Panc1 (cell line): Measurements from ENCODE around the gene ERC2. TPM values are rescaled to one million over a fixed set of nuclear protein-coding genes. Genes with fewer than 3 reads are reported as not detected.

Source experiments
- ATAC-seq: fragments of 200-7000 bp; cut with Tn5 transposase; 2 replicates; pipeline ENCODE4 v1.9.1; 2020; ENCODE audit warnings: mild to moderate bottlenecking, moderate library complexity
- BruUV-seq: library from RNA; stranded (reverse); fragments of 400-500 nt; replicated peaks from 2 replicates; lab custom pipeline; 2021; lab: Mats Ljungman, UMichigan
- CTCF ChIA-PET: fragments of 300-600 bp; sonication (Branson Sonifier 250); formaldehyde crosslinking; loops from one replicate; lab custom pipeline; 2022; ENCODE audit warnings: antibody characterized with exemption; lab: Charles Lee
- POLR2A ChIA-PET: fragments of 300-600 bp; sonication (Branson Sonifier 250); formaldehyde crosslinking; loops from one replicate; lab custom pipeline; 2022; ENCODE audit warnings: antibody characterized with exemption; lab: Charles Lee
- DNase-seq: peaks from one replicate; pipeline ENCODE4 v3.0.0-alpha.2; 2010; ENCODE audit warnings: low read depth, low spot score
- H3K27ac ChIP-seq: 2 replicates; pipeline ENCODE4 v1.5.1; 2011; ENCODE audit warnings: mild to moderate bottlenecking, low read length, inconsistent platforms
- H3K27me3 ChIP-seq: fragments of 200-500 bp; sonication (Bioruptor generic); 2 replicates; pipeline ENCODE4 v1.6.0; 2014; ENCODE audit warnings: low read length, inconsistent platforms; ENCODE audit not compliant: control insufficient read depth, insufficient read depth
- H3K36me3 ChIP-seq: fragments of 200-500 bp; sonication (Bioruptor generic); 2 replicates; pipeline ENCODE4 v1.5.1; 2014; ENCODE audit warnings: inconsistent platforms, mild to moderate bottlenecking, low read length, moderate library complexity; ENCODE audit not compliant: control insufficient read depth, insufficient read depth
- H3K4me1 ChIP-seq: 2 replicates; pipeline ENCODE4 v1.5.1; 2011; ENCODE audit warnings: inconsistent platforms, mild to moderate bottlenecking, low read length, moderate library complexity; ENCODE audit not compliant: control insufficient read depth, insufficient read depth
- H3K4me3 ChIP-seq, 2 experiments: 2 replicates each; pipeline ENCODE4 v1.5.1; 2011 to 2012; ENCODE audit warnings: low read depth in 2 of 2, low read length in 2 of 2, mild to moderate bottlenecking in 2 of 2, inconsistent platforms in 1 of 2, moderate library complexity in 1 of 2
- H3K9me3 ChIP-seq: fragments of 200-500 bp; sonication (Bioruptor generic); 2 replicates; pipeline ENCODE4 v1.5.1; 2014; ENCODE audit warnings: low read depth, mild to moderate bottlenecking, inconsistent platforms, low read length, moderate library complexity; ENCODE audit not compliant: control insufficient read depth, insufficient read depth
- POLR2AphosphoS5 ChIP-seq: IDR thresholded peaks from 2 replicates; pipeline ENCODE4 v1.6.1; 2012; ENCODE audit warnings: mild to moderate bottlenecking, low read depth, low read length, moderate library complexity
- SIN3A ChIP-seq: IDR thresholded peaks from 2 replicates; pipeline ENCODE4 v1.6.1; 2012; ENCODE audit warnings: low read depth, mild to moderate bottlenecking, low read length, moderate library complexity, borderline replicate concordance; ENCODE audit not compliant: insufficient read depth
- TCF7L2 ChIP-seq: IDR thresholded peaks from 2 replicates; pipeline ENCODE4 v1.6.1; 2011; ENCODE audit warnings: mild to moderate bottlenecking, low read depth, low read length, inconsistent platforms
- in situ Hi-C: cut with HindIII; loops from 2 replicates; pipeline ENCODE4 v1.10.0; 2016; ENCODE audit warnings: low sequenced_read_pairs, low pct_unique_long_range_greater_than_20kb
- intact Hi-C: fragments of 100-400 bp; cut with micrococcal nuclease; formaldehyde crosslinking; loops from one replicate; pipeline ENCODE4 v1.10.0; 2022; ENCODE audit not compliant: unreplicated experiment
- total RNA-seq: library from RNA; stranded (reverse); gene quantifications from one replicate; pipeline ENCODE4 v1.2.1, GENCODE V29; 2021; ENCODE audit not compliant: unreplicated experiment
- TF ChIP-seq, protein P1 (sequence below): fragments of 450-650 bp; IDR thresholded peaks from 2 replicates; pipeline ENCODE4 v1.5.1; 2017; ENCODE audit warnings: mild to moderate bottlenecking
- TF ChIP-seq, protein P2 (sequence below), 2 experiments: IDR thresholded peaks; 2 replicates each; pipeline ENCODE4 v1.6.1; 2011 to 2012; ENCODE audit warnings: low read depth in 2 of 2, control low read depth in 1 of 2, low read length in 1 of 2, mild to moderate bottlenecking in 1 of 2, moderate library complexity in 1 of 2; ENCODE audit not compliant: insufficient read depth in 1 of 2

Gene ERC2
- total RNA-seq, 1 experiment from 2014 or later = 0.33 TPM

DNA sequence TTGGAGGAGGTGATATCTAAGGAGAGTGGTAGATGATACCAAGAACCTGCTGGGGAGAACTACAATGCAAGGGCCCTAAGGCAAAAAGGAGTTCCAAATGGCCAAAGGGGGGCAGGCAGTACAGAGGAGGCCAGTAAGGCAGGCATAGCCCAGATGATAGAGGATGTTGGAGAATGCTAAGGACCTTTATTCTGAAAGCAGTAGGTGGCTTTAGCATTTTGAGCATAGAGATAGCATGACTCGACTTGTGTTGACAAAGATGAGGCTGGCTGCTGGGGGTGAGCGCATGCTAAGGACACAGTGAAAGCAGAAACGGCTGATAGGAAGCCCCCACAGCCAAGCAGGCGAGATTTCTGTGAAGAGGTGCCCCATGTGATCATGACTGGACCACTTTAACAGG is 419.3 kb downstream of the ERC2 start:
- no TSS peak for BruUV-seq
- in situ Hi-C loops = no loop called here
- DNase-seq (no peak), ATAC-seq (no peak)
- H3K27ac ChIP-seq = no peak overlapping the region
- CTCF ChIA-PET = no interaction called here
- intact Hi-C loops = loop anchor here (10.0 kb wide), 1 partner anchor 1214 kb away; no protein-coding TSS in a partner anchor
- peaks cover 2% of the 10 kb centered on the region; the same call in 1 of the 2 replicates for H3K27me3 ChIP-seq
- H3K36me3 ChIP-seq = no peaks in the 10 kb centered on the region
- no peak overlapping the region for H3K4me3 ChIP-seq
- H3K4me1 ChIP-seq = no peaks in the 10 kb centered on the region
- no peak for TF ChIP-seq POLR2AphosphoS5
- no peak for TF ChIP-seq SIN3A
- TF ChIP-seq TCF7L2 = no peak
- TF ChIP-seq, protein P1, sequence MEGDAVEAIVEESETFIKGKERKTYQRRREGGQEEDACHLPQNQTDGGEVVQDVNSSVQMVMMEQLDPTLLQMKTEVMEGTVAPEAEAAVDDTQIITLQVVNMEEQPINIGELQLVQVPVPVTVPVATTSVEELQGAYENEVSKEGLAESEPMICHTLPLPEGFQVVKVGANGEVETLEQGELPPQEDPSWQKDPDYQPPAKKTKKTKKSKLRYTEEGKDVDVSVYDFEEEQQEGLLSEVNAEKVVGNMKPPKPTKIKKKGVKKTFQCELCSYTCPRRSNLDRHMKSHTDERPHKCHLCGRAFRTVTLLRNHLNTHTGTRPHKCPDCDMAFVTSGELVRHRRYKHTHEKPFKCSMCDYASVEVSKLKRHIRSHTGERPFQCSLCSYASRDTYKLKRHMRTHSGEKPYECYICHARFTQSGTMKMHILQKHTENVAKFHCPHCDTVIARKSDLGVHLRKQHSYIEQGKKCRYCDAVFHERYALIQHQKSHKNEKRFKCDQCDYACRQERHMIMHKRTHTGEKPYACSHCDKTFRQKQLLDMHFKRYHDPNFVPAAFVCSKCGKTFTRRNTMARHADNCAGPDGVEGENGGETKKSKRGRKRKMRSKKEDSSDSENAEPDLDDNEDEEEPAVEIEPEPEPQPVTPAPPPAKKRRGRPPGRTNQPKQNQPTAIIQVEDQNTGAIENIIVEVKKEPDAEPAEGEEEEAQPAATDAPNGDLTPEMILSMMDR = no peak
- TF ChIP-seq, protein P2, sequence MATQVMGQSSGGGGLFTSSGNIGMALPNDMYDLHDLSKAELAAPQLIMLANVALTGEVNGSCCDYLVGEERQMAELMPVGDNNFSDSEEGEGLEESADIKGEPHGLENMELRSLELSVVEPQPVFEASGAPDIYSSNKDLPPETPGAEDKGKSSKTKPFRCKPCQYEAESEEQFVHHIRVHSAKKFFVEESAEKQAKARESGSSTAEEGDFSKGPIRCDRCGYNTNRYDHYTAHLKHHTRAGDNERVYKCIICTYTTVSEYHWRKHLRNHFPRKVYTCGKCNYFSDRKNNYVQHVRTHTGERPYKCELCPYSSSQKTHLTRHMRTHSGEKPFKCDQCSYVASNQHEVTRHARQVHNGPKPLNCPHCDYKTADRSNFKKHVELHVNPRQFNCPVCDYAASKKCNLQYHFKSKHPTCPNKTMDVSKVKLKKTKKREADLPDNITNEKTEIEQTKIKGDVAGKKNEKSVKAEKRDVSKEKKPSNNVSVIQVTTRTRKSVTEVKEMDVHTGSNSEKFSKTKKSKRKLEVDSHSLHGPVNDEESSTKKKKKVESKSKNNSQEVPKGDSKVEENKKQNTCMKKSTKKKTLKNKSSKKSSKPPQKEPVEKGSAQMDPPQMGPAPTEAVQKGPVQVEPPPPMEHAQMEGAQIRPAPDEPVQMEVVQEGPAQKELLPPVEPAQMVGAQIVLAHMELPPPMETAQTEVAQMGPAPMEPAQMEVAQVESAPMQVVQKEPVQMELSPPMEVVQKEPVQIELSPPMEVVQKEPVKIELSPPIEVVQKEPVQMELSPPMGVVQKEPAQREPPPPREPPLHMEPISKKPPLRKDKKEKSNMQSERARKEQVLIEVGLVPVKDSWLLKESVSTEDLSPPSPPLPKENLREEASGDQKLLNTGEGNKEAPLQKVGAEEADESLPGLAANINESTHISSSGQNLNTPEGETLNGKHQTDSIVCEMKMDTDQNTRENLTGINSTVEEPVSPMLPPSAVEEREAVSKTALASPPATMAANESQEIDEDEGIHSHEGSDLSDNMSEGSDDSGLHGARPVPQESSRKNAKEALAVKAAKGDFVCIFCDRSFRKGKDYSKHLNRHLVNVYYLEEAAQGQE (IDR thresholded peaks at IDR 0.05; ENCODE audit: insufficient read depth in 1 of 2, low read depth in 2 of 2, low read length in 1 of 2) = no peak
- POLR2A ChIA-PET = interaction anchor here (0.6 kb wide), 1 partner anchor 244 kb away, joined by 3 read pairs; no protein-coding TSS in a partner anchor
- no peaks in the 10 kb centered on the region for H3K9me3 ChIP-seq

DNA sequence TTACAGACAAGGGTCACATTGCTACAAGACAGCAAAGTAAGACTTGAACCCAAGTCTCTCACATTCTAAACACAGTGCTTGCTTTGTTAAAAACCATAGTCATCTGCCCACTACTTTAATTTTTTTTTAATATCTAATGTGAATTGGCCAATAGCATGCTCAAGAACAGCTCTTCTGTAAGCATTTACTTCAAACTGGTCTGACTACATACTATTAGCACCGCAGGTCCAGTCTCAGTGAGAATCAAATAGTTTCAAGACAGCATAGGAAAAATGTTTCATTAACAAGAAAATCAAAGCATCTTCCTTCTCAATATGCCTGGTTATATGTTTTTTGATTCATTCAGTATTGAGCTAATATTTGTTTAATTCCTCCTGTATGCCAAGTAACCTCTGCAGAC is 419.9 kb downstream of the ERC2 start:
- Histone ChIP-seq H3K4me1 (no peaks in the 10 kb centered on the region), H3K27me3 (peaks cover 2% of the 10 kb centered on the region; the same call in 1 of the 2 replicates), H3K36me3 (no peaks in the 10 kb centered on the region), H3K9me3 (no peaks in the 10 kb centered on the region), H3K4me3 (no peak overlapping the region), H3K27ac (no peak overlapping the region)
- DNase-seq = no peak
- ChIA-PET POLR2A (no interaction called here), CTCF (no interaction called here)
- TF ChIP-seq, protein P2 (IDR thresholded peaks at IDR 0.05; ENCODE audit: insufficient read depth in 1 of 2, low read depth in 2 of 2, low read length in 1 of 2) = no peak
- TF ChIP-seq TCF7L2 = no peak
- TF ChIP-seq POLR2AphosphoS5 = no peak
- no peak for TF ChIP-seq SIN3A
- no peak for ATAC-seq
- intact Hi-C loops = loop anchor here (10.0 kb wide), 1 partner anchor 1214 kb away; no protein-coding TSS in a partner anchor
- BruUV-seq = no TSS peak
- in situ Hi-C loops = no loop called here
